Effector memory CD4-positive, alpha-beta T cell (primary cell): ENCODE results near the gene C10orf71.

Experiments used
- DNase-seq, 3 donors: peaks; one replicate each; pipeline ENCODE4 v3.0.0-alpha.2; 2020
- H3K27ac ChIP-seq: 2 replicates; pipeline ENCODE4 v1.7.0; 2013; ENCODE audit warnings: mild to moderate bottlenecking, low read length, moderate library complexity; ENCODE audit not compliant: insufficient read depth, poor library complexity, severe bottlenecking
- H3K27me3 ChIP-seq: replicated peaks from 2 replicates; pipeline ENCODE4 v1.7.0; 2013; ENCODE audit warnings: mild to moderate bottlenecking, low read length; ENCODE audit not compliant: insufficient read depth, control insufficient read depth, poor library complexity, severe bottlenecking
- H3K36me3 ChIP-seq: 2 replicates; pipeline ENCODE4 v1.7.0; 2013; ENCODE audit warnings: mild to moderate bottlenecking, low read length, moderate library complexity; ENCODE audit not compliant: control insufficient read depth, insufficient read depth
- H3K4me1 ChIP-seq: 2 replicates; pipeline ENCODE4 v1.7.0; 2013; ENCODE audit warnings: low read length, mild to moderate bottlenecking; ENCODE audit not compliant: control insufficient read depth, insufficient read depth, poor library complexity, severe bottlenecking
- H3K4me3 ChIP-seq: 2 replicates; pipeline ENCODE4 v1.7.0; 2013; ENCODE audit warnings: low read length, low read depth, mild to moderate bottlenecking; ENCODE audit not compliant: insufficient read depth, poor library complexity, severe bottlenecking
- H3K9me3 ChIP-seq: 2 replicates; pipeline ENCODE4 v1.7.0; 2013; ENCODE audit warnings: mild to moderate bottlenecking, low read length, moderate library complexity; ENCODE audit not compliant: control insufficient read depth

The C10orf71 gene

DNA sequence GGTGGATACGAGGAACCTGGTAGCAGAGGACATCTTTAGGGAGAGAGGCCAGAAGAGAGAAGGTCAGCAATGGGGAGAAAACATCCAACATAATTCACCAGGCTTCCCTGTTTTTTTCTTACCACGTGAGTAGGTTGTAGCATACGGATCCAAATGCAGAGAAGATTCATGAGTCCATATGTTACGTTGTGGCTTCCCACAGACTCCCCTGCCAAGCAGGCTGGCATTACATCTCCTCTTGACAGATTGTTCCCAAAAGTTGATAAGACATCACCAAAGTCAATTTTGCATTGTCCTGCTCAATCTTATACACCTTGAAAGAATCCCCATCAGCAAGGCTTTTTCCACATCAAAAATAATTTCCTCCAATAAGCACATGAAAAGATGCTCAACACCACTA is 57.2 kb downstream of the C10orf71 start:
- H3K4me3 ChIP-seq: no peak overlapping the region
- H3K9me3 ChIP-seq: no peaks in the 10 kb centered on the region
- DNase-seq: no peak
- H3K4me1 ChIP-seq: no peaks in the 10 kb centered on the region
- H3K27ac ChIP-seq: no peak overlapping the region
- no peaks in the 10 kb centered on the region for H3K36me3 ChIP-seq
- no peaks in the 10 kb centered on the region for H3K27me3 ChIP-seq

DNA sequence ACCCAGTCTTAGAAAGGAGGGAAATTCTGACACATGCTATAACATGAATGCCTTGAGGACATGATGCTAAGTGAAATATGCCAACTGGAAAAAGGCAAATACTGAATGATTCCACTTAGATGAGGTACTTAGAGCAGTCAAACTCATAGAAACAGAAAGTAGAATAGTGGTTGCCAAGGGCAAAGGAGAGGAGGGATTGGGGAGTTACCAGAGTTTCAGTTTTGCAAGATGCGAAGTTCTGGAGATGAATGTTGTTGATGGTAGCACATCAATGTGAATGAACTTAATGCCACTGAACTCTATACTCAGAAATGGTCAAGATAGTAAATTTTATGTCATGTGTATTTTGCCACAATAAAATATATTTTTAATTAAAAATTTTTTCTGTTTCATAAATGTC is 58.0 kb downstream of the C10orf71 start:
- no peaks in the 10 kb centered on the region for H3K36me3 ChIP-seq
- DNase-seq: no peak
- no peaks in the 10 kb centered on the region for H3K9me3 ChIP-seq
- no peaks in the 10 kb centered on the region for H3K4me1 ChIP-seq
- no peaks in the 10 kb centered on the region for H3K27me3 ChIP-seq
- no peak overlapping the region for H3K27ac ChIP-seq
- no peak overlapping the region for H3K4me3 ChIP-seq

DNA sequence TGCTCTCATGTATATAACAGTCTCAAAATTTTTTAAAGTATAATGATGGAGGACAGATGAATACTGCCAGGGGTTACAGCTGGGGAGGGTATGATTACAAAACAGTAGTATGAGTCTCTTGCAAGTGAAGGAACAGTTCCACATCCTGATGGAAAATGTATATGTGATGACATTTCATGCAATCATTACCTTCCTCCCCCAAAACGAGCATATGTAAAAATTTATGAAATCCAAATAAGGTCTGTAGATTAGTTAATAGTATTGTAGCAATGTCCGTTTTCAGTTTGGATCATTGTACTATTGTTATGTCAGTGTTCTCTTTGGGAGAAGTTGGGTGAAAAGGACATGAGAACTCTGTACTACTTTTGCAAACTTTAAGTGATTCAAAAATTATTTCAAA is 58.9 kb downstream of the C10orf71 start:
- Histone ChIP-seq H3K4me1 (no peaks in the 10 kb centered on the region), H3K27me3 (no peaks in the 10 kb centered on the region), H3K27ac (no peak overlapping the region), H3K36me3 (no peaks in the 10 kb centered on the region), H3K9me3 (no peaks in the 10 kb centered on the region), H3K4me3 (no peak overlapping the region)
- no peak for DNase-seq

DNA sequence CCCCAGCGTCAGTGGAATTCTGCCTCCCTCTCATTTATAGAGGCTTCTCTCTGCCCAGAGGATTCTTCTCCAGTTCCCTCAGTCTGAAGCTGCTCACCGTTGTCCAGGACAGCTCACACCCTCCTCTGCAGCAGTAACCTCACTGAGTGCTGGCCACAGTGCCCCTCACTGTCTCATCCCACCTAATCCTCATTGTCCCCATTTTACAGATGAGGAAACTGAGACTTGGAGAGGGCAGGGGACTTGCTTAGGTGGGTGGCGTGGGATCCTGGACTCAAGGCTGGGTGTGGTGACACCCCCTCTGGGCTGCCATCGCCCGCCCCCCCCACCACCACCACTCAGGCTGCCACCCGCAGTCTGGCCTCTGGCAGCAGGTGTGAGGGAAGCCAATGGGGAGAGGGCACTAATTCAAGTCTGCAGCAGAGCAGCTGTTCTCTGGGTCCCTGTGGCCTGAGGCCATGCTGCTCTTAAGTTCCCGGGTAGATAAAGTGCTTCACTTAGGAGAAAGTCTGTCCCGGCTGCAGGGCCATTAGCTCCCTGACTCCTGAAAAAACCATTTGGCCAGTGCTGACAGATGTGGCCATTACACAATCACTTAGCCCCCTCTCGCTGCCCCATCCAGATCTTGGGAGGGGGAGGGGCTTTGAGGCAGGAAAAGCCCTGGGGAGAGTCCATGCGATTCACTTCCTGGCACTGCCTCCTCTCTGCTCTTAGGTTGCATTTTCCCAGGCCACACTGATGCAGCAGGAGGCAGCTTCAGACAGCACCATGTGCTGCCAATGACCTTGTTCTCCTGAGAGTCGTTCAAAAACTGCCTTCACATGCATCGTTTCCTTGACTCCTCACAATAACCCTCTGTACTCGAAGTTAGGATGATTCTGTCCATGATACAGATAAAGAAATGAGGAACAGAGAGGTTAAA is 60.6 kb downstream of the C10orf71 start:
- DNase-seq: no peak

DNA sequence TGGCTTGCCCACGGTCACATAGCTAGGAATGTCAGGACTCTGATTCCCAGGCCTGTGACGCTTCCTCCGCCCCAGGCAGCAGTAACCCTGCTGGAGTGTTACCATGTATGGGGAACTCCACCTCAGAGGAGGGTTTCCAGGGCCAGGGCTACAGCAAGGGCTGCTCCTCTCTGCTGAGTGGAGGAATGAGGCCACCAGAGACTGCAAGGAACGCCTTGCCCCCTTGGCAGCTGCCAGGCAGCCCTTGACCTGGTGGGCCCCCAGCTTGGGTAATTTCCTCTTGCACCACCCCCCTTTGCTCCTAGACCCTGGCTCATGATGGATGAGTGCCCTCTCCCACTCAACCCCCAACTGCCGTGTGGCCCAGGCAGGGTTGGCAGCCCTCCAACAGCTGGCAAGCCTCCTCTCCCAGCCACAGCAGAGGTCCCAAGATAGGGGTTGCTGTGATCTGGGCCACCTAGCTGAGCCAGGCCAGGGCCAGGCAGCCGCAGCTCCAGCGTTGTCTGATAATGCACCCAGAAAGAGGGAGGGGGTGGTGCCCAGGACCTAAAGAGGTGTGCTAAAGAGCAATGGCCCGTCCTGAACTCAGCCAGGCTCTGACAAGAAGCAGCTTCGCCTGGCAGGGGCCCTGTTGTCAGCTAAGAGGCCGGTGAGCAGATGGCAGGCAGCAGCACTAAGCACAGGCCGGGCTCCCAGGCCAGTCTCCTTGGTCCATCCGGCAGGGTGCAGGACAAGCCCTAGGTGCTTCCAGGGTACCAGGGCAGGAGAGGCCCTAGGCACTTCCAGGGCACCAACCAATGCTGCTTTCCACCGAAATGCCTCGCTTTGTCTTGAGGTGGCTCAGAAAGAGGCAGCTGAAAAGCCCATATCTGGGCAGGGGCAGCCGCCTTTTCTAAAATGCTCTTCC is 61.6 kb downstream of the C10orf71 start:
- H3K27me3 ChIP-seq: no peaks in the 10 kb centered on the region
- no peak overlapping the region for H3K4me3 ChIP-seq

More for the DNA sequence above, 60.6 kb downstream of the C10orf71 start:
- no peaks in the 10 kb centered on the region for H3K27me3 ChIP-seq
- H3K4me3 ChIP-seq: no peak overlapping the region
- H3K4me1 ChIP-seq: no peaks in the 10 kb centered on the region
- H3K36me3 ChIP-seq: no peaks in the 10 kb centered on the region
- H3K9me3 ChIP-seq: no peaks in the 10 kb centered on the region
- H3K27ac ChIP-seq: no peak overlapping the region

DNA sequence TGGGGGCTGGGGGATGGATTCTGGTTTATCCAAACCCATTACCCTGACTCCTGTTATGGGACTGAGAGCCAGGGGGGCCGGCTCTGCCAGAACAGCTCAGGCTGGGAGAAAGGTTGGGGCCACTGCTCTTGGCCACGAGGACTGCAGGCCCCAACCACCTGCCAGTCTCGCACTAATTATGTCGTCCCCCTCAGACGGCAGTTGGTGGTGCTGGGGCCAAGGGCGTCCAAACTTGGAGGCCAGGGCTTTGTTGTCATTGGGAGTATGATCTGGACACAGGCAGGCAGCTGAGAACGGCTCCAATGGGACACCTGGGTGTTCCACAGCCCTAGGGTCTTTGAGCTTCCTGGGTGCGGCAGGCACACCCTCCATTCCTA is 62.2 kb downstream of the C10orf71 start:
- H3K4me3 ChIP-seq: no peak overlapping the region
- no peaks in the 10 kb centered on the region for H3K4me1 ChIP-seq
- no peak for DNase-seq
- no peaks in the 10 kb centered on the region for H3K27me3 ChIP-seq
- H3K36me3 ChIP-seq: no peaks in the 10 kb centered on the region
- no peak overlapping the region for H3K27ac ChIP-seq
- H3K9me3 ChIP-seq: no peaks in the 10 kb centered on the region

More for the DNA sequence above, 61.6 kb downstream of the C10orf71 start:
- no peaks in the 10 kb centered on the region for H3K36me3 ChIP-seq
- H3K27ac ChIP-seq: no peak overlapping the region
- no peak for DNase-seq
- H3K4me1 ChIP-seq: no peaks in the 10 kb centered on the region
- H3K9me3 ChIP-seq: no peaks in the 10 kb centered on the region

DNA sequence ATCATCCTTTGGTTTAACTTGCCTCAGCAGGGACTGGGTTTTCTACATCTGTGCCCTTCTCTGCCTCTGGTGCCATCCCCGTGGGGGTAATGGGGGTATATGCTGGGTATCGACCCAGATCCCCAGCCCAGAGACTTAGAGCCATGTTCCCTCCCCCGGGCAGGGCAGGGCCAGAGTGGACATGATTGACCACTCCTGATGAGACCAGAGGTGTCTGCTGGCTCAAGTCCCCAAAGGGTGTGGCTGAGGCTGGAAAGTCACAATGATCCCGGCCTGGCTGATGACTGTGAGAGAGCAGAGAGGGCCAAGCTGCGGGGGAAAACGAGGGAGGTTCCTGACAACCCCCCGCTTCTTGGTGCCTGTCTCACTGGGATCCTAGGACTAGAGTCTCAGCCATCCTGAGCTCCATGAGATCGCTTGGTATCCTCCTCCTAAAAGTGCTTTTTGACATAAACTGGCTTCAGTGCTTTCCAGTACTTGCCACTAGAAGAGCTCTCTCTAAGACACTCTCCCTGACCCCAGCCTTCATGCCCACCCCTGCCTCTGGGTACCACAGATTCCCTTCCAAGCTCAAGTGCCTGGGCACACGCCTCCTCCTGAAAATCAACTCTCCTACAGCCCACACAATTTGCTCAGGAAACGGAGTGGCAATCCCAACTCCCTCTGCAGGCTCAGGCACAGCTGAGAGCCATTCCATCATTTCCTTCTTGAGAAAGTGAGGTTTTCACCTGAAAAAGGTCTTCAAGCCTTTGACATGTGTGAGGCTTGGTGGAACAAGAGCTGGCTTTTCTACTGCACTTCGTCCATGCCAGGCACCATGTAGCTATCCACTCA is 63.0 kb downstream of the C10orf71 start:
- DNase-seq: no peak
- no peaks in the 10 kb centered on the region for H3K4me1 ChIP-seq
- no peaks in the 10 kb centered on the region for H3K36me3 ChIP-seq
- no peaks in the 10 kb centered on the region for H3K9me3 ChIP-seq
- no peaks in the 10 kb centered on the region for H3K27me3 ChIP-seq
- no peak overlapping the region for H3K4me3 ChIP-seq
- no peak overlapping the region for H3K27ac ChIP-seq

DNA sequence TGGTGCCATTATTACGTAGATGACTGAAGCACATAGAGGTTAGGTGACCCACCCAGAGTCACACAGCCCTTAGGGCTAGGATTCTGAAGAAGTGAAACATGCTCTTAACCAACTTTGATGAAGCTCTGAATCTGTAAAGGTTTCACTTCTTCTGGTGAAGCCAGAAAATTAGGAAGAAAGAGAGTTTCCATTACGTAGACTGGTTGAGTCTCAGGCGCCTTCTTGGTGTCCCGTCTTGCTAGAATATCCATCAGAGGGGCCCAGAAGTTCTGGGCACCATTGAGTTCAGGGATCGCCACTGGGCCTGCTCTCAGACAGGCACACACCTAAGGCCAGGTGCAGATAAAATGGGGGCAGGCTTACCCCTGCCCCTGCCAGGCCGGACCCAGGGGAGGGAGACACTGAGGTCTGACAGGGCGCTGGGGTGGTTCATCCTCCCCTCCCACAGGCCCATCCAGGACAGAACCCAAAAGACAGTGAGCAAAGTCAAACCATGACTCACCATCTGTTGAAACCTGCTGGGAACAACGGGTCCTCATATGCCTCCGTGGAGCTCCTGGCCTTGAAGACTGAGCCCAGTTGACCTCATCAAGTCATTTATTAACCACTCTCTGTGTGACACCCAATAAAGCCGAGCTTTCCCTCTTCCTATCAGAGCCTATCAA is 63.8 kb downstream of the C10orf71 start:
- no peaks in the 10 kb centered on the region for H3K9me3 ChIP-seq
- DNase-seq: no peak
- no peak overlapping the region for H3K27ac ChIP-seq
- H3K27me3 ChIP-seq: no peaks in the 10 kb centered on the region
- no peaks in the 10 kb centered on the region for H3K36me3 ChIP-seq
- no peak overlapping the region for H3K4me3 ChIP-seq
- no peaks in the 10 kb centered on the region for H3K4me1 ChIP-seq

DNA sequence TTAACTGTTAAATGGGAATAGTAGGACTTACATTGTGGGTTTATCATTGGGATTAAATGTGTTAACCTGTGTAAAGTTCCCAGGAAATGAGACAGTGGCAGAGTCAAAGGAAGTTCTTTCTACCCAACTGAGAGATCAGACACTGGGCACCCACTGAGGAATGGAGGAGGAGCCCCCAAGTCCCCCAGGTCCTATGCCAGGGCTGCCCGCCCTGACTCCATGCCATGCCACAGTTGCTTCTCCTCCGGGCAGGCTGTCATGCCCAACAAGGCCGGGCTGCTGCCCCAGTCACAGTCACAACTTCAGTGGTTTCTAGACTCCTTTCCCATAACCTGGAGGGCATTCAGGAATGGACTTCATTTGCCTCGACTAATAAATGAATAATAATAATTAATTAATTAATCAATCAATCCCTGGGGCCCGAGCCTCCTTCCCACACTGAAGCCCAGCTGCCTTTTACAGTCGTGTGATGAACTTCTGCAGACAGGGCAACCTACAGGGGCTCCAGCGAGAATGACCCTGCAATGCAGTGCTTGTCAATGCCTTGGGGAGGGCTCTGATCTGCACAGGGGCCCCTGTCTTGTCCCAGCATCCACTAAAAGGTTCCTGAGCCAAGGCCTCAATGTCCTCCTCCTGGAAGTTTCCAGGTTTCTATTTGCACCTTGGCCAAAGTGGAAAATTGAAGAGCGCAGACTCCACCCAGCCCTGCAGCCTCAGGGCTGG is 64.5 kb downstream of the C10orf71 start:
- no peak for DNase-seq
- no peaks in the 10 kb centered on the region for H3K27me3 ChIP-seq
- H3K36me3 ChIP-seq: no peaks in the 10 kb centered on the region
- H3K4me3 ChIP-seq: no peak overlapping the region
- no peaks in the 10 kb centered on the region for H3K4me1 ChIP-seq
- H3K27ac ChIP-seq: no peak overlapping the region
- H3K9me3 ChIP-seq: no peaks in the 10 kb centered on the region
